SK-N-SH (cell line): ENCODE data around the gene HDDC2. TPM values are rescaled to one million over a fixed set of nuclear protein-coding genes. Genes with fewer than 3 reads are reported as not detected.

Source experiments
- CTCF ChIA-PET: fragments of 300-600, 350-600 bp; formaldehyde crosslinking; extraction: SDS; loops from one replicate; lab custom pipeline; 2021; lab: Yijun Ruan, JAX
- POLR2A ChIA-PET: fragments of 350-600 bp; sonication (Branson Sonifier 250); formaldehyde crosslinking; extraction: SDS; loops from one replicate; lab custom pipeline; 2020; ENCODE audit warnings: antibody characterized with exemption, inconsistent platforms; lab: Yijun Ruan, JAX
- DNase-seq: peaks from one replicate; pipeline ENCODE4 v3.0.0; 2012
- H2AFZ ChIP-seq: fragments of 200-600 bp; sonication (generic); 2 replicates; pipeline ENCODE4 v1.8.1; 2016; ENCODE audit warnings: antibody characterized with exemption, mild to moderate bottlenecking, low read depth
- H3F3A ChIP-seq: fragments of 200-600 bp; sonication (generic); replicated peaks from 2 replicates; pipeline ENCODE3; 2016; ENCODE audit warnings: antibody characterized with exemption, mild to moderate bottlenecking; ENCODE audit not compliant: insufficient read depth
- H3K27ac ChIP-seq, 2 experiments: fragments of 200-500 bp in 1 of 2; fragments of 200-600 bp in 1 of 2; sonication (Bioruptor generic) in 1 of 2; sonication (generic), shearing (Covaris generic) in 1 of 2; 2 replicates each; pipeline versions ENCODE4 v1.5.1 to v1.6.1; 2014 to 2016; ENCODE audit warnings: low read depth in 2 of 2, inconsistent platforms in 1 of 2, low read length in 1 of 2, mild to moderate bottlenecking in 1 of 2, mixed read lengths in 1 of 2
- H3K27me3 ChIP-seq: fragments of 200-600 bp; sonication (generic), shearing (Covaris generic); 2 replicates; pipeline ENCODE4 v1.6.1; 2016; ENCODE audit warnings: mixed run types; ENCODE audit not compliant: insufficient read depth
- H3K36me3 ChIP-seq, 2 experiments: fragments of 200-500 bp in 1 of 2; fragments of 200-600 bp in 1 of 2; sonication (Bioruptor generic) in 1 of 2; sonication (generic) in 1 of 2; replicated peaks in 1 of 2; 2 replicates each; pipeline versions ENCODE3 to v1.5.1; 2014 to 2016; ENCODE audit warnings: low read length in 1 of 2, mild to moderate bottlenecking in 1 of 2; ENCODE audit not compliant: insufficient read depth in 2 of 2, control insufficient read depth in 1 of 2
- H3K4me1 ChIP-seq, 2 experiments: fragments of 200-500 bp in 1 of 2; fragments of 200-600 bp in 1 of 2; sonication (Bioruptor generic) in 1 of 2; sonication (generic), shearing (Covaris generic) in 1 of 2; 2 replicates each; pipeline versions ENCODE4 v1.5.1 to v1.6.1; 2014 to 2016; ENCODE audit warnings: low read depth in 1 of 2, low read length in 1 of 2, mixed run types in 1 of 2; ENCODE audit not compliant: insufficient read depth in 2 of 2, control insufficient read depth in 1 of 2
- H3K4me2 ChIP-seq: fragments of 200-600 bp; sonication (generic), shearing (Covaris generic); 2 replicates; pipeline ENCODE4 v1.6.1; 2017; ENCODE audit warnings: mixed run types
- H3K4me3 ChIP-seq, 2 experiments: fragments of 200-500 bp in 1 of 2; fragments of 200-600 bp in 1 of 2; sonication (Bioruptor generic) in 1 of 2; sonication (generic), shearing (Covaris generic) in 1 of 2; 2 replicates each; pipeline versions ENCODE4 v1.5.1 to v1.8.1; 2014 to 2016; ENCODE audit warnings: low read depth in 2 of 2, inconsistent platforms in 1 of 2, low read length in 1 of 2, mild to moderate bottlenecking in 1 of 2, mixed read lengths in 1 of 2, moderate library complexity in 1 of 2
- H3K79me2 ChIP-seq: fragments of 200-600 bp; sonication (generic); 2 replicates; pipeline ENCODE4 v1.8.1; 2017; ENCODE audit warnings: mild to moderate bottlenecking; ENCODE audit not compliant: insufficient read depth
- H3K9ac ChIP-seq: fragments of 200-600 bp; sonication (generic); 2 replicates; pipeline ENCODE4 v1.6.1; 2017; ENCODE audit warnings: mixed run types
- H3K9me2 ChIP-seq: fragments of 200-600 bp; sonication (generic); 2 replicates; pipeline ENCODE4 v1.6.1; 2017; ENCODE audit warnings: mixed run types
- H3K9me3 ChIP-seq: fragments of 200-600 bp; sonication (generic); 2 replicates; pipeline ENCODE4 v1.6.1; 2017; ENCODE audit warnings: mixed run types, mild to moderate bottlenecking, moderate library complexity
- H4K20me1 ChIP-seq: fragments of 200-600 bp; sonication (generic); 2 replicates; pipeline ENCODE4 v1.6.1; 2017; ENCODE audit warnings: mild to moderate bottlenecking, mixed run types; ENCODE audit not compliant: insufficient read depth
- ELF1 ChIP-seq: IDR thresholded peaks from 2 replicates; pipeline ENCODE4 v1.4.0; 2012
- FOSL2 ChIP-seq: IDR thresholded peaks from 2 replicates; pipeline ENCODE4 v1.4.0; 2012; ENCODE audit warnings: low read depth, mild to moderate bottlenecking, moderate library complexity, borderline replicate concordance
- FOXJ3 ChIP-seq: sonication (generic); formaldehyde crosslinking; IDR thresholded peaks from 2 replicates; pipeline ENCODE4 v1.5.1; 2020; ENCODE audit warnings: mild to moderate bottlenecking, missing genetic modification reagents
- FOXM1 ChIP-seq: IDR thresholded peaks from 2 replicates; pipeline ENCODE4 v1.4.0; 2012; ENCODE audit warnings: low read depth, mild to moderate bottlenecking
- GABPA ChIP-seq: IDR thresholded peaks from 2 replicates; pipeline ENCODE4 v1.4.0; 2012; ENCODE audit warnings: low read depth, mild to moderate bottlenecking
- GATA2 ChIP-seq: sonication (generic); formaldehyde crosslinking; IDR thresholded peaks from 2 replicates; pipeline ENCODE4 v1.5.0; 2020; ENCODE audit warnings: mild to moderate bottlenecking, missing genetic modification reagents
- JUND ChIP-seq: IDR thresholded peaks from 2 replicates; pipeline ENCODE4 v1.4.0; 2012
- MEF2A ChIP-seq: IDR thresholded peaks from 2 replicates; pipeline ENCODE4 v1.4.0; 2012; ENCODE audit warnings: low read depth, borderline replicate concordance
- MXI1 ChIP-seq: IDR thresholded peaks from 2 replicates; pipeline ENCODE4 v1.6.1; 2012; ENCODE audit warnings: mild to moderate bottlenecking, low read depth, low read length, improper control_type of control experiment
- NFIC ChIP-seq: IDR thresholded peaks from 2 replicates; pipeline ENCODE4 v1.4.0; 2012; ENCODE audit warnings: borderline replicate concordance
- NRF1 ChIP-seq: IDR thresholded peaks from 2 replicates; pipeline ENCODE4 v1.6.1; 2012; ENCODE audit warnings: low read depth, mild to moderate bottlenecking, low read length
- POLR2AphosphoS5 ChIP-seq: IDR thresholded peaks from 2 replicates; pipeline ENCODE4 v1.6.1; 2012; ENCODE audit warnings: low read depth, low read length
- RAD21 ChIP-seq: IDR thresholded peaks from 2 replicates; pipeline ENCODE4 v1.6.1; 2012; ENCODE audit warnings: mild to moderate bottlenecking, low read length
- RCOR1 ChIP-seq: fragments of 150-350 bp; IDR thresholded peaks from 2 replicates; pipeline ENCODE4 v1.6.1; 2017; ENCODE audit warnings: antibody characterized with exemption, low read length
- RFX5 ChIP-seq: IDR thresholded peaks from 2 replicates; pipeline ENCODE4 v1.6.1; 2012; ENCODE audit warnings: mild to moderate bottlenecking, improper control_type of control experiment, low read length
- TCF12 ChIP-seq: IDR thresholded peaks from 2 replicates; pipeline ENCODE4 v1.4.0; 2012
- TEAD4 ChIP-seq: IDR thresholded peaks from 2 replicates; pipeline ENCODE4 v1.4.0; 2012; ENCODE audit warnings: mild to moderate bottlenecking, borderline replicate concordance; ENCODE audit not compliant: insufficient read depth
- YY1 ChIP-seq: IDR thresholded peaks from 2 replicates; pipeline ENCODE4 v1.4.0; 2012; ENCODE audit warnings: low read depth, mild to moderate bottlenecking
- WGBS: methylation state at CpG from one replicate; pipeline ENCODE4 v1.1.6; 2017; ENCODE audit warnings: low lambda C conversion rate; 5-methylcytosine and 5-hydroxymethylcytosine counted together
- polyA plus RNA-seq, 3 experiments: library from polyadenylated mRNA; depleted of rRNA; stranded (reverse); fragments of >200 nt; gene quantifications; 2 replicates each; pipeline ENCODE4 v1.2.3, GENCODE V29; 2012
- TF ChIP-seq, protein P1 (sequence below): fragments of 150-350 bp; IDR thresholded peaks from 2 replicates; pipeline ENCODE4 v1.6.1; 2017; ENCODE audit warnings: antibody characterized with exemption, low read length, low read depth, borderline replicate concordance
- TF ChIP-seq, protein P2 (sequence below): fragments of 150-350 bp; IDR thresholded peaks from 2 replicates; pipeline ENCODE4 v1.6.1; 2016; ENCODE audit warnings: mild to moderate bottlenecking, low read depth, low read length
- TF ChIP-seq, protein P3 (sequence below): fragments of 200-600 bp; sonication (generic); IDR thresholded peaks from 2 replicates; pipeline ENCODE4 v1.6.1; 2017; ENCODE audit warnings: antibody characterized with exemption, mild to moderate bottlenecking, moderate library complexity

HDDC2 gene
- polyA plus RNA-seq, 1 of the 3 experiments (the other 2 are of a cell fraction): 85.5 TPM

DNA sequence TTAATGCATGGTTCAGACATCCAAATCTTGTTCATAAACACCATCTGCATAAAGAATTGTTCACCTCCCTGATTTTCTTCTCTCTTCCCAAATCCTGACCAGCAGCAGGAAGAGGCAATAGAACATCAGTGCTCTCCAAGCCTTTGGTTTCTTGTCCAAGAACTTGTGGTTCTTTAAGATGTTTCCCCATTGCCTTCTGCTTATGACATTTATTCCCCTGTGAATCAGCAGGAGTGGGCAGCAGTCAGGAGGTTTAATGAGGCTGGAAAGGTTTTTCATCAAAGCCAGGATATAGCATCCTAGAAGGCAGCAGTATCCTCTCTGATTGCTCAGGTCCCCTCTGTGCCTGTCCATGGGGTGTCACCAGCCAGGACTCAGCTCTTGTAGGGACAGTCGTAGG, 5.3 kb downstream of the HDDC2 start (continued):
- TF ChIP-seq, protein P1, sequence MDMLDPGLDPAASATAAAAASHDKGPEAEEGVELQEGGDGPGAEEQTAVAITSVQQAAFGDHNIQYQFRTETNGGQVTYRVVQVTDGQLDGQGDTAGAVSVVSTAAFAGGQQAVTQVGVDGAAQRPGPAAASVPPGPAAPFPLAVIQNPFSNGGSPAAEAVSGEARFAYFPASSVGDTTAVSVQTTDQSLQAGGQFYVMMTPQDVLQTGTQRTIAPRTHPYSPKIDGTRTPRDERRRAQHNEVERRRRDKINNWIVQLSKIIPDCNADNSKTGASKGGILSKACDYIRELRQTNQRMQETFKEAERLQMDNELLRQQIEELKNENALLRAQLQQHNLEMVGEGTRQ: no peak
- TF ChIP-seq, all 33 proteins: peak for 0

DNA sequence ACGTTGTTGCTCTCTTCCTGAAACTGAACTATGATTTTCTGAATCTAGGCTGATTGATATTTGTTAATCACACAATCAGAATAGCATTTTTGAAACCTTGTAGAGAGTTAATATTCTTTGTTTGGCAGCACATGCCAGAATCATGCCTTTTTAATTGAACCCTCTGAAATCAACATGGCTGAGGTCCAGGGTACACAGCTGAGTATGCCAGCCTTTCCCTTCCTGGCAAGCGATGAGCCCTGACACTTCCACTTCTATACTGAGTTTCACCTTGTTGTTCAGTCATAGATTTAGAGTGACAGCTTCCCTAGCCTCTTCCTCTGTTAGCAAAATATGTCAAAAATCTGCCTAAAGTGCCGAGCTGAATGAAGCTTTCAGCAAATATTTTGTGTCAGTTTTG, 6.8 kb downstream of the HDDC2 start:
- 89% methylated on average over 3 of the region's 3 CpGs for WGBS
- Histone ChIP-seq H2AFZ (no peak overlapping the region), H3K9me2 (no peaks in the 10 kb centered on the region), H3K4me2 (no peak overlapping the region), H3K9ac (no peak overlapping the region), H3K4me1 (peaks cover 0 to 26% of the 10 kb centered on the region in 2 experiments; a peak in 2 of 4 replicates), H3K27ac (no peak overlapping the region; a peak in 1 of 4 replicates), H3K36me3 (peaks cover 29 to 69% of the 10 kb centered on the region in 2 experiments), H4K20me1 (no peaks in the 10 kb centered on the region), H3K9me3 (no peaks in the 10 kb centered on the region), H3K79me2 (no peaks in the 10 kb centered on the region), H3K4me3 (no peak overlapping the region), H3F3A (no peaks in the 10 kb centered on the region), H3K27me3 (no peaks in the 10 kb centered on the region)
- CTCF ChIA-PET: no interaction called here
- TF ChIP-seq YY1: no peak
- no peak for TF ChIP-seq TEAD4
- no peak for TF ChIP-seq TCF12
- TF ChIP-seq, protein P2, sequence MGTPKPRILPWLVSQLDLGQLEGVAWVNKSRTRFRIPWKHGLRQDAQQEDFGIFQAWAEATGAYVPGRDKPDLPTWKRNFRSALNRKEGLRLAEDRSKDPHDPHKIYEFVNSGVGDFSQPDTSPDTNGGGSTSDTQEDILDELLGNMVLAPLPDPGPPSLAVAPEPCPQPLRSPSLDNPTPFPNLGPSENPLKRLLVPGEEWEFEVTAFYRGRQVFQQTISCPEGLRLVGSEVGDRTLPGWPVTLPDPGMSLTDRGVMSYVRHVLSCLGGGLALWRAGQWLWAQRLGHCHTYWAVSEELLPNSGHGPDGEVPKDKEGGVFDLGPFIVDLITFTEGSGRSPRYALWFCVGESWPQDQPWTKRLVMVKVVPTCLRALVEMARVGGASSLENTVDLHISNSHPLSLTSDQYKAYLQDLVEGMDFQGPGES: no peak
- no peak for TF ChIP-seq RAD21
- TF ChIP-seq FOSL2: no peak
- no peak for TF ChIP-seq MXI1
- no peak for TF ChIP-seq ELF1
- TF ChIP-seq NFIC: no peak
- no peak for TF ChIP-seq GABPA
- no peak for TF ChIP-seq FOXJ3
- TF ChIP-seq JUND: no peak
- no peak for TF ChIP-seq POLR2AphosphoS5
- TF ChIP-seq NRF1: no peak
- TF ChIP-seq, protein P3, sequence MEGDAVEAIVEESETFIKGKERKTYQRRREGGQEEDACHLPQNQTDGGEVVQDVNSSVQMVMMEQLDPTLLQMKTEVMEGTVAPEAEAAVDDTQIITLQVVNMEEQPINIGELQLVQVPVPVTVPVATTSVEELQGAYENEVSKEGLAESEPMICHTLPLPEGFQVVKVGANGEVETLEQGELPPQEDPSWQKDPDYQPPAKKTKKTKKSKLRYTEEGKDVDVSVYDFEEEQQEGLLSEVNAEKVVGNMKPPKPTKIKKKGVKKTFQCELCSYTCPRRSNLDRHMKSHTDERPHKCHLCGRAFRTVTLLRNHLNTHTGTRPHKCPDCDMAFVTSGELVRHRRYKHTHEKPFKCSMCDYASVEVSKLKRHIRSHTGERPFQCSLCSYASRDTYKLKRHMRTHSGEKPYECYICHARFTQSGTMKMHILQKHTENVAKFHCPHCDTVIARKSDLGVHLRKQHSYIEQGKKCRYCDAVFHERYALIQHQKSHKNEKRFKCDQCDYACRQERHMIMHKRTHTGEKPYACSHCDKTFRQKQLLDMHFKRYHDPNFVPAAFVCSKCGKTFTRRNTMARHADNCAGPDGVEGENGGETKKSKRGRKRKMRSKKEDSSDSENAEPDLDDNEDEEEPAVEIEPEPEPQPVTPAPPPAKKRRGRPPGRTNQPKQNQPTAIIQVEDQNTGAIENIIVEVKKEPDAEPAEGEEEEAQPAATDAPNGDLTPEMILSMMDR: no peak
- no peak for TF ChIP-seq MEF2A
- no peak for TF ChIP-seq GATA2 (CRISPR knock-in tag)
- TF ChIP-seq RCOR1: no peak
- TF ChIP-seq RFX5: no peak
- no peak for TF ChIP-seq FOXM1
- POLR2A ChIA-PET: no interaction called here
- no peak for DNase-seq
